Naive thymus-derived CD4-positive, alpha-beta T cell (primary cell): Measurements from ENCODE around the gene FTCDNL1. TPM values are rescaled to one million over a fixed set of nuclear protein-coding genes. Genes with fewer than 3 reads are reported as not detected.

Experiments used
- ATAC-seq: fragments of 150-1000 bp; cut with Tn5 transposase; 2 replicates; pipeline ENCODE4 v1.10.0; 2021; ENCODE audit warnings: mild to moderate bottlenecking, moderate library complexity
- CTCF ChIA-PET: fragments of 350-600 bp; sonication (Branson Sonifier 250); formaldehyde crosslinking; loops from one replicate; lab custom pipeline; 2021; ENCODE audit warnings: antibody characterized with exemption; lab: Charles Lee
- POLR2A ChIA-PET: fragments of 350-600 bp; sonication (Branson Sonifier 250); formaldehyde crosslinking; loops from one replicate; lab custom pipeline; 2021; ENCODE audit warnings: antibody characterized with exemption, inconsistent platforms; lab: Charles Lee
- DNase-seq, 9 donors: peaks; one replicate each; pipeline versions ENCODE4 v3.0.0 to v3.0.0-alpha.2; 2020 to 2022; ENCODE audit warnings: mixed read lengths in 1 of 9
- H3K27ac ChIP-seq: one replicate; pipeline ENCODE4 v1.7.0; 2013; ENCODE audit warnings: mild to moderate bottlenecking, low read depth, low read length, moderate library complexity
- H3K27me3 ChIP-seq, 2 donors: one replicate each; pipeline ENCODE4 v1.7.0; 2013; ENCODE audit warnings: low read length in 2 of 2, mild to moderate bottlenecking in 2 of 2, moderate library complexity in 2 of 2; ENCODE audit not compliant: control insufficient read depth in 2 of 2, insufficient read depth in 2 of 2
- H3K36me3 ChIP-seq, 3 experiments: 1 replicate in 2 of 3; 2 replicates in 1 of 3; pipeline ENCODE4 v1.7.0; 2013; ENCODE audit warnings: low read length in 3 of 3, mild to moderate bottlenecking in 3 of 3, moderate library complexity in 1 of 3; ENCODE audit not compliant: insufficient read depth in 3 of 3, control insufficient read depth in 2 of 3
- H3K4me1 ChIP-seq, 2 donors: one replicate each; pipeline ENCODE4 v1.7.0; 2013; ENCODE audit warnings: low read length in 2 of 2, mild to moderate bottlenecking in 2 of 2, moderate library complexity in 1 of 2; ENCODE audit not compliant: control insufficient read depth in 2 of 2, insufficient read depth in 2 of 2
- H3K4me3 ChIP-seq: 2 replicates; pipeline ENCODE4 v1.7.0; 2013; ENCODE audit warnings: mild to moderate bottlenecking, low read length
- H3K9me3 ChIP-seq, 3 experiments: 1 replicate in 2 of 3; 2 replicates in 1 of 3; pipeline ENCODE4 v1.7.0; 2013; ENCODE audit warnings: low read length in 3 of 3; ENCODE audit not compliant: control insufficient read depth in 2 of 3
- H3K27ac Mint-ChIP-seq, 9 donors: one replicate each; pipeline ENCODE4 v1.8.0; 2020 to 2022; ENCODE audit warnings: mixed read lengths in 9 of 9, mild to moderate bottlenecking in 8 of 9, moderate library complexity in 5 of 9, inconsistent platforms in 2 of 9
- H3K27me3 Mint-ChIP-seq, 5 donors: one replicate each; pipeline ENCODE4 v1.8.0; 2021 to 2022; ENCODE audit warnings: mixed read lengths in 5 of 5, mild to moderate bottlenecking in 1 of 5
- H3K36me3 Mint-ChIP-seq, 5 donors: one replicate each; pipeline ENCODE4 v1.8.0; 2020 to 2022; ENCODE audit warnings: mixed read lengths in 5 of 5, mild to moderate bottlenecking in 3 of 5, inconsistent platforms in 1 of 5
- H3K4me1 Mint-ChIP-seq, 7 donors: one replicate each; pipeline ENCODE4 v1.8.0; 2020 to 2022; ENCODE audit warnings: mixed read lengths in 7 of 7, mild to moderate bottlenecking in 3 of 7, inconsistent platforms in 1 of 7
- H3K4me3 Mint-ChIP-seq, 10 donors: one replicate each; pipeline ENCODE4 v1.8.0; 2020 to 2022; ENCODE audit warnings: mild to moderate bottlenecking in 10 of 10, mixed read lengths in 10 of 10, moderate library complexity in 6 of 10, inconsistent platforms in 2 of 10
- H3K9me3 Mint-ChIP-seq, 11 donors: one replicate each; pipeline ENCODE4 v1.8.0; 2020 to 2022; ENCODE audit warnings: mixed read lengths in 11 of 11, mild to moderate bottlenecking in 4 of 11, inconsistent platforms in 1 of 11, moderate library complexity in 1 of 11
- intact Hi-C, 2 donors: fragments of 100-400 bp; cut with micrococcal nuclease; formaldehyde crosslinking; loops; one replicate each; pipeline ENCODE4 v1.15.1; 2023
- polyA plus RNA-seq, 2 donors: library from polyadenylated mRNA; unstranded; fragments of 300-500 nt; fragmentation: Illumina TruSeq; gene quantifications; one replicate each; pipeline ENCODE4 v1.2.3, GENCODE V29; 2021
- total RNA-seq, 6 experiments: library from RNA in 5 of 6; stranded (reverse) in 5 of 6; gene quantifications; 1 replicate in 5 of 6; 2 replicates in 1 of 6; pipeline ENCODE4 v1.2.3 and lab custom pipeline; 2021 to 2026

The FTCDNL1 gene
- total and polyA plus RNA-seq, 7 experiments from 2014 or later, result 0.60 to 3.7 (median 1.9) TPM

- Histone ChIP-seq H3K36me3 (no peaks in the 10 kb centered on the region), H3K27ac (no peak overlapping the region), H3K4me3 (no peak overlapping the region), H3K27me3 (no peaks in the 10 kb centered on the region), H3K4me1 (no peaks in the 10 kb centered on the region), H3K9me3 (no peaks in the 10 kb centered on the region)
- no peak overlapping the region for H3K4me3 Mint-ChIP-seq
- H3K27me3 Mint-ChIP-seq, result no peaks in the 10 kb centered on the region
- ATAC-seq (no peak), DNase-seq (no peak)
- ChIA-PET CTCF (no interaction called here), POLR2A (no interaction called here)
- peaks cover 0 to 2% (median 0%) of the 10 kb centered on the region in 7 donors for H3K4me1 Mint-ChIP-seq
- no peak overlapping the region for H3K27ac Mint-ChIP-seq
- intact Hi-C loops, result no loop called here
- H3K36me3 Mint-ChIP-seq, result peaks cover 0 to 5% (median 4%) of the 10 kb centered on the region in 5 donors
- H3K9me3 Mint-ChIP-seq, result no peaks in the 10 kb centered on the region
These were observed 71.4 kb downstream of the FTCDNL1 start for GRCh38 chr2:199779589-199779988.

GRCh38 chr2:199778655-199779054, 72.3 kb downstream of the FTCDNL1 start:
- H3K9me3 Mint-ChIP-seq, result no peaks in the 10 kb centered on the region
- no peak for ATAC-seq
- intact Hi-C loops, result no loop called here
- ChIA-PET CTCF (no interaction called here), POLR2A (no interaction called here)
- H3K27me3 Mint-ChIP-seq, result no peaks in the 10 kb centered on the region
- H3K27me3 ChIP-seq, result no peaks in the 10 kb centered on the region
- H3K27ac ChIP-seq, result no peak overlapping the region
- DNase-seq, result no peak
- H3K36me3 ChIP-seq, result no peaks in the 10 kb centered on the region
- H3K4me1 Mint-ChIP-seq, result peaks cover 0 to 2% (median 0%) of the 10 kb centered on the region in 7 donors
- H3K4me3 ChIP-seq, result no peak overlapping the region
- H3K9me3 ChIP-seq, result no peaks in the 10 kb centered on the region
- H3K36me3 Mint-ChIP-seq, result peaks cover 0 to 5% (median 4%) of the 10 kb centered on the region in 5 donors
- no peak overlapping the region for H3K4me3 Mint-ChIP-seq
- no peaks in the 10 kb centered on the region for H3K4me1 ChIP-seq
- no peak overlapping the region for H3K27ac Mint-ChIP-seq

- H3K36me3 Mint-ChIP-seq, result peaks cover 0 to 5% (median 4%) of the 10 kb centered on the region in 5 donors
- CTCF ChIA-PET, result no interaction called here
These were observed 73.1 kb downstream of the FTCDNL1 start for GRCh38 chr2:199777916-199778315.

DNA sequence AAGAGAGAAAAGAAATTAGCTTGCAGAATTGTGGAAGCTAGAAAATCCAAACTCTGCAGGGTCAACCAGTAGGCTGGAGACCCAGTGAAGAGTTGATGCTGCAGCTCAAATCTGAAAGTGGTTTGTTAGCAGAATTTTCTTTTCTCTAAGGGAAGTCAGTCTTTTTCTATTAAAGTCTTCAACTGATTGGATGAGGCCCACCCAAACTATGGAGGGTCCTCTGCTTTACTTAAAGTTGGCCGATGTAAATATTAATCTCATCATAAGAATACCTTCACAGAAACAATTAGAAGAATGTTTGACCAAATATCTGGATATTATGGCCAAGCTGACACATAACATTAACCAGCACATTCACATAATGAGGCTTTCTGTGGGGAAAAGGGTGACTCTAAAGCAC, 73.7 kb downstream of the FTCDNL1 start:
- H3K27me3 Mint-ChIP-seq, result no peaks in the 10 kb centered on the region
- CTCF ChIA-PET, result no interaction called here
- no peak overlapping the region for H3K4me3 ChIP-seq
- POLR2A ChIA-PET, result interaction anchor here (0.5 kb wide), 1 partner anchor 8 kb away, joined by 3 read pairs; no protein-coding TSS in a partner anchor
- H3K36me3 Mint-ChIP-seq, result peaks cover 0 to 5% (median 4%) of the 10 kb centered on the region in 5 donors
- H3K27ac ChIP-seq, result no peak overlapping the region
- no peak overlapping the region for H3K4me3 Mint-ChIP-seq
- H3K4me1 Mint-ChIP-seq, result peaks cover 0 to 2% (median 0%) of the 10 kb centered on the region in 7 donors
- H3K4me1 ChIP-seq, result no peaks in the 10 kb centered on the region
- ATAC-seq (no peak), DNase-seq (no peak)
- no peaks in the 10 kb centered on the region for H3K36me3 ChIP-seq
- H3K27ac Mint-ChIP-seq, result no peak overlapping the region
- no peaks in the 10 kb centered on the region for H3K27me3 ChIP-seq
- H3K9me3 ChIP-seq, result no peaks in the 10 kb centered on the region
- intact Hi-C loops, result no loop called here
- H3K9me3 Mint-ChIP-seq, result no peaks in the 10 kb centered on the region

More at GRCh38 chr2:199777916-199778315, 73.1 kb downstream of the FTCDNL1 start:
- H3K4me1 ChIP-seq, result no peaks in the 10 kb centered on the region
- H3K9me3 ChIP-seq, result no peaks in the 10 kb centered on the region
- DNase-seq (no peak), ATAC-seq (no peak)
- Mint-ChIP-seq H3K9me3 (no peaks in the 10 kb centered on the region), H3K27ac (no peak overlapping the region), H3K4me1 (peaks cover 0 to 2% (median 0%) of the 10 kb centered on the region in 7 donors), H3K4me3 (no peak overlapping the region), H3K27me3 (no peaks in the 10 kb centered on the region)
- H3K27me3 ChIP-seq, result no peaks in the 10 kb centered on the region
- no peaks in the 10 kb centered on the region for H3K36me3 ChIP-seq
- POLR2A ChIA-PET, result interaction anchor here (0.5 kb wide), 1 partner anchor 8 kb away, joined by 3 read pairs; no protein-coding TSS in a partner anchor
- intact Hi-C loops, result no loop called here
- no peak overlapping the region for H3K27ac ChIP-seq
- H3K4me3 ChIP-seq, result no peak overlapping the region

DNA sequence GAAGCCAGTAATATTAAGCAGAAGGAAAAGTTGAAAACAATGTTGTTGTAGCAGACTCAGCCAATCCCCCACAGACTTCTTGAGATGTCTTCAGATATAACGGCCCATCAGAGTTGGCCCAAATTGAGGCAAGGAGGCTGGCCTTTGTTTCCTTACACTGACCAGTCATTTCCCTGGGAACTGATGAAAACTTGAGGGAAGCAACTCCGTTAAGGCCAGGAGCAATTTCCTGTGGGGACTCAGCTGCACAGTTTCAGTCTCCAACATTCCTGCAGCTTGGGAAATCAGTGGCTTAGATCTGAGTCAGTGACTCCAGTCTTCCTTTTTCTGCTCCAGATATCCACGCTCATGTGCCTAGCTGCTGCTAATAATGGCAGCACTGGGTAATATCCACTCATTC, 75.7 kb downstream of the FTCDNL1 start:
- CTCF ChIA-PET, result no interaction called here
- Mint-ChIP-seq H3K4me1 (peaks cover 0 to 1% (median 0%) of the 10 kb centered on the region in 7 donors), H3K27ac (no peak overlapping the region), H3K9me3 (no peaks in the 10 kb centered on the region), H3K36me3 (peaks cover 0 to 4% (median 0%) of the 10 kb centered on the region in 5 donors), H3K4me3 (no peak overlapping the region), H3K27me3 (no peaks in the 10 kb centered on the region)
- ATAC-seq (no peak), DNase-seq (no peak)
- H3K4me1 ChIP-seq, result no peaks in the 10 kb centered on the region
- H3K4me3 ChIP-seq, result no peak overlapping the region
- H3K9me3 ChIP-seq, result no peaks in the 10 kb centered on the region
- H3K27ac ChIP-seq, result no peak overlapping the region
- intact Hi-C loops, result no loop called here
- no peaks in the 10 kb centered on the region for H3K36me3 ChIP-seq
- POLR2A ChIA-PET, result no interaction called here
- H3K27me3 ChIP-seq, result no peaks in the 10 kb centered on the region

- H3K4me3 Mint-ChIP-seq, result no peak overlapping the region
- H3K27me3 Mint-ChIP-seq, result peaks cover 0 to 4% (median 0%) of the 10 kb centered on the region in 5 donors
These were observed 78.7 kb downstream of the FTCDNL1 start for GRCh38 chr2:199772035-199772976.

More at GRCh38 chr2:199772035-199772976, 78.7 kb downstream of the FTCDNL1 start:
- Histone ChIP-seq H3K9me3 (no peaks in the 10 kb centered on the region), H3K36me3 (no peaks in the 10 kb centered on the region), H3K4me3 (no peak overlapping the region), H3K4me1 (no peaks in the 10 kb centered on the region), H3K27me3 (no peaks in the 10 kb centered on the region), H3K27ac (no peak overlapping the region)
- H3K27ac Mint-ChIP-seq, result no peak overlapping the region
- DNase-seq (no peak), ATAC-seq (peak; percentile 62)
- intact Hi-C loops, result no loop called here
- ChIA-PET POLR2A (no interaction called here), CTCF (no interaction called here)
- peaks cover 0 to 1% (median 0%) of the 10 kb centered on the region in 7 donors for H3K4me1 Mint-ChIP-seq
- peaks cover 0 to 4% (median 0%) of the 10 kb centered on the region in 5 donors for H3K36me3 Mint-ChIP-seq
- peaks cover 0 to 6% (median 0%) of the 10 kb centered on the region in 11 donors for H3K9me3 Mint-ChIP-seq
